Measurements from ENCODE around the gene HNF1A.

HNF1A gene

GRCh38 chr12:121003650-121004049 lies 25.3 kb downstream of the HNF1A start:
- Histone ChIP-seq H3K9me3 (ENCODE audit: control insufficient read depth, low read length) (no peaks in the 10 kb centered on the region), H3K4me2 (ENCODE audit: low read length) (no peak overlapping the region), H3K36me3 (ENCODE audit: control insufficient read depth, insufficient read depth, low read length) (no peaks in the 10 kb centered on the region), H3K79me2 (no peaks in the 10 kb centered on the region), H2AFZ (no peak overlapping the region), H3K9ac (no peak overlapping the region), H3K27me3 (ENCODE audit: control insufficient read depth, insufficient read depth, low read length) (no peaks in the 10 kb centered on the region), H3K4me1 (no peaks in the 10 kb centered on the region), H3K27ac (no peak overlapping the region), H3K4me3 (ENCODE audit: low read depth, low read length) (no peak overlapping the region)
- TF ChIP-seq CTCF (IDR thresholded peaks at IDR 0.05): no peak

- no peak overlapping the region for H3K9ac ChIP-seq
- no peaks in the 10 kb centered on the region for H3K4me1 ChIP-seq
- H3K36me3 ChIP-seq (ENCODE audit: control insufficient read depth, insufficient read depth, low read length): no peaks in the 10 kb centered on the region
- no peak for TF ChIP-seq CTCF (IDR thresholded peaks at IDR 0.05)
- no peaks in the 10 kb centered on the region for H3K79me2 ChIP-seq
- H3K9me3 ChIP-seq (ENCODE audit: control insufficient read depth, low read length): no peaks in the 10 kb centered on the region
- H2AFZ ChIP-seq: no peak overlapping the region
- H3K27ac ChIP-seq: no peak overlapping the region
- H3K4me3 ChIP-seq (ENCODE audit: low read depth, low read length): no peak overlapping the region
- no peak overlapping the region for H3K4me2 ChIP-seq (ENCODE audit: low read length)
- H3K27me3 ChIP-seq (ENCODE audit: control insufficient read depth, insufficient read depth, low read length): no peaks in the 10 kb centered on the region
Observed at GRCh38 chr12:121004253-121004815, 26.0 kb downstream of the HNF1A start.

GRCh38 chr12:121005346-121005815 lies 27.0 kb downstream of the HNF1A start:
- TF ChIP-seq CTCF (IDR thresholded peaks at IDR 0.05): no peak
- H3K36me3 ChIP-seq (ENCODE audit: control insufficient read depth, insufficient read depth, low read length): no peaks in the 10 kb centered on the region
- no peak overlapping the region for H3K9ac ChIP-seq
- no peaks in the 10 kb centered on the region for H3K9me3 ChIP-seq (ENCODE audit: control insufficient read depth, low read length)
- H3K4me1 ChIP-seq: no peaks in the 10 kb centered on the region
- no peaks in the 10 kb centered on the region for H3K79me2 ChIP-seq
- no peak overlapping the region for H3K4me3 ChIP-seq (ENCODE audit: low read depth, low read length)
- no peak overlapping the region for H2AFZ ChIP-seq
- no peak overlapping the region for H3K27ac ChIP-seq
- H3K4me2 ChIP-seq (ENCODE audit: low read length): no peak overlapping the region
- no peaks in the 10 kb centered on the region for H3K27me3 ChIP-seq (ENCODE audit: control insufficient read depth, insufficient read depth, low read length)

- no peaks in the 10 kb centered on the region for H3K27me3 ChIP-seq (ENCODE audit: control insufficient read depth, insufficient read depth, low read length)
- no peak for TF ChIP-seq CTCF (IDR thresholded peaks at IDR 0.05)
- H3K27ac ChIP-seq: no peak overlapping the region
- H3K4me3 ChIP-seq (ENCODE audit: low read depth, low read length): no peak overlapping the region
- H3K9ac ChIP-seq: no peak overlapping the region
- no peak overlapping the region for H2AFZ ChIP-seq
- H3K36me3 ChIP-seq (ENCODE audit: control insufficient read depth, insufficient read depth, low read length): no peaks in the 10 kb centered on the region
- no peaks in the 10 kb centered on the region for H3K79me2 ChIP-seq
- H3K9me3 ChIP-seq (ENCODE audit: control insufficient read depth, low read length): no peaks in the 10 kb centered on the region
- H3K4me2 ChIP-seq (ENCODE audit: low read length): no peak overlapping the region
- no peaks in the 10 kb centered on the region for H3K4me1 ChIP-seq
Observed at GRCh38 chr12:121008347-121009098, 30.2 kb downstream of the HNF1A start.

All from parathyroid adenoma (tissue), 2 donors.